K562 (cell line): ENCODE data around the gene ZNF790. TPM values are rescaled to one million over a fixed set of nuclear protein-coding genes. Genes with fewer than 3 reads are reported as not detected.

ENCODE experiments used
- ATAC-seq: fragments of 200-7000 bp; cut with Tn5 transposase; 3 replicates; pipeline ENCODE4 v1.9.1; 2020; ENCODE audit warnings: moderate library complexity
- BruUV-seq: library from RNA; stranded (reverse); fragments of 400-500 nt; replicated peaks from 2 replicates; lab custom pipeline; 2021; lab: Mats Ljungman, UMichigan
- CTCF ChIA-PET: fragments of 300-600 bp; formaldehyde crosslinking; extraction: SDS; loops from one replicate; lab custom pipeline; 2021; ENCODE audit warnings: low intra/inter-chr PET ratio; lab: Yijun Ruan, JAX
- POLR2A ChIA-PET: fragments of 300-600, 350-650 bp; sonication (Branson Sonifier 250); formaldehyde crosslinking; extraction: SDS; loops from one replicate; lab custom pipeline; 2021; ENCODE audit warnings: antibody characterized with exemption, inconsistent platforms; lab: Yijun Ruan, JAX
- DNase-seq, 4 experiments: peaks; one replicate each; pipeline versions ENCODE4 v3.0.0 to v3.0.0-alpha.2; 2011 to 2018; ENCODE audit warnings: low spot score in 3 of 4, mixed read lengths in 3 of 4; ENCODE audit errors: extremely low read depth in 1 of 4
- FAIRE-seq: peaks from 2 replicates; lab custom pipeline; 2011; peaks lifted over from hg19 to GRCh38; lab: Jason Lieb, UNC
- H2AFZ ChIP-seq: 2 replicates; pipeline ENCODE4 v1.6.0; 2011; ENCODE audit warnings: low read depth, low read length, control low read depth, inconsistent platforms
- H3K27ac ChIP-seq: fragments of 200-600 bp; 3 replicates; pipeline ENCODE4 v1.8.0; 2011; ENCODE audit warnings: low read depth, mild to moderate bottlenecking, control low read depth, inconsistent platforms, low read length, moderate library complexity, mixed read lengths; ENCODE audit errors: extremely low read depth
- H3K27me3 ChIP-seq, 2 experiments: fragments of 300-600 bp in 1 of 2; 2 replicates in 1 of 2; 3 replicates in 1 of 2; pipeline versions ENCODE4 v1.6.0 to v1.8.0; 2011; ENCODE audit warnings: inconsistent platforms in 2 of 2, low read length in 2 of 2, mild to moderate bottlenecking in 1 of 2, mixed read lengths in 1 of 2, moderate library complexity in 1 of 2; ENCODE audit not compliant: control insufficient read depth in 2 of 2, insufficient read depth in 2 of 2
- H3K36me3 ChIP-seq: fragments of 300-600 bp; 3 replicates; pipeline ENCODE4 v1.8.0; 2011; ENCODE audit warnings: mild to moderate bottlenecking, low read length, inconsistent platforms; ENCODE audit not compliant: control insufficient read depth, insufficient read depth
- H3K4me1 ChIP-seq, 2 experiments: fragments of 200-600 bp in 1 of 2; replicated peaks in 1 of 2; 2 replicates in 1 of 2; 3 replicates in 1 of 2; pipeline versions ENCODE4 v1.5.1 to v1.8.0; 2011; ENCODE audit warnings: inconsistent platforms in 2 of 2, low read length in 2 of 2, mild to moderate bottlenecking in 1 of 2, mixed read lengths in 1 of 2, moderate library complexity in 1 of 2; ENCODE audit not compliant: control insufficient read depth in 2 of 2, insufficient read depth in 2 of 2
- H3K4me2 ChIP-seq: 2 replicates; pipeline ENCODE4 v1.6.1; 2011; ENCODE audit warnings: low read length, control low read depth, inconsistent platforms, mixed read lengths; ENCODE audit not compliant: insufficient read depth
- H3K4me3 ChIP-seq: fragments of 200-600 bp; sonication (generic), shearing (Covaris generic); 2 replicates; pipeline ENCODE4 v1.5.1; 2016; ENCODE audit warnings: control low read depth, inconsistent platforms
- H3K79me2 ChIP-seq: fragments of 200-600 bp; 3 replicates; pipeline ENCODE4 v1.8.0; 2011; ENCODE audit warnings: low read length, inconsistent platforms; ENCODE audit not compliant: control insufficient read depth, insufficient read depth
- H3K9ac ChIP-seq, 2 experiments: 2 replicates each; pipeline versions ENCODE4 v1.6.0 to v1.6.1; 2011; ENCODE audit warnings: low read depth in 2 of 2, low read length in 2 of 2, control low read depth in 1 of 2, inconsistent platforms in 1 of 2, mild to moderate bottlenecking in 1 of 2, mixed read lengths in 1 of 2; ENCODE audit not compliant: insufficient read depth in 1 of 2
- H3K9me1 ChIP-seq: one replicate; pipeline ENCODE4 v1.6.0; 2011; ENCODE audit warnings: inconsistent platforms, mild to moderate bottlenecking, low read length, moderate library complexity; ENCODE audit not compliant: control insufficient read depth, insufficient read depth
- H3K9me3 ChIP-seq: replicated peaks from 2 replicates; pipeline ENCODE4 v1.5.1; 2011; ENCODE audit warnings: low read depth, low read length, inconsistent platforms; ENCODE audit not compliant: control insufficient read depth, insufficient read depth
- H4K20me1 ChIP-seq: replicated peaks from 2 replicates; pipeline ENCODE4 v1.6.1; 2011; ENCODE audit warnings: low read length, inconsistent platforms, mixed read lengths; ENCODE audit not compliant: control insufficient read depth, insufficient read depth
- ARID4B ChIP-seq: sonication (generic); formaldehyde crosslinking; IDR thresholded peaks from 2 replicates; pipeline ENCODE4 v1.8.0; 2022; ENCODE audit warnings: mild to moderate bottlenecking, missing genetic modification reagents
- CREB1 ChIP-seq, 2 experiments: sonication (generic) in 1 of 2; formaldehyde crosslinking in 1 of 2; IDR thresholded peaks; 2 replicates each; pipeline versions ENCODE4 v1.6.1 to v1.8.0; 2012 to 2022; ENCODE audit warnings: inconsistent platforms in 1 of 2, mild to moderate bottlenecking in 1 of 2, missing genetic modification reagents in 1 of 2, moderate library complexity in 1 of 2
- CTBP1 ChIP-seq: fragments of 450-650 bp; IDR thresholded peaks from 2 replicates; pipeline ENCODE4 v1.6.1; 2016; ENCODE audit warnings: borderline replicate concordance
- NFIC ChIP-seq: fragments of 450-650 bp; IDR thresholded peaks from 2 replicates; pipeline ENCODE4 v1.6.1; 2017; ENCODE audit warnings: mild to moderate bottlenecking, inconsistent platforms
- PURB ChIP-seq: sonication (generic); formaldehyde crosslinking; IDR thresholded peaks from 2 replicates; pipeline ENCODE4 v1.9.0; 2021; ENCODE audit warnings: low read depth, mild to moderate bottlenecking, missing genetic modification reagents
- SIRT6 ChIP-seq: IDR thresholded peaks from one replicate; pipeline ENCODE4 v1.6.1; 2012; ENCODE audit warnings: low read depth, mild to moderate bottlenecking, control low read depth, inconsistent platforms, low read length, moderate library complexity
- SP2 ChIP-seq: IDR thresholded peaks from 2 replicates; pipeline ENCODE4 v1.6.1; 2011; ENCODE audit warnings: mild to moderate bottlenecking, low read depth, low read length, moderate library complexity; ENCODE audit not compliant: poor library complexity, severe bottlenecking; ENCODE audit errors: extremely low read depth
- TFAP4 ChIP-seq: sonication (generic); formaldehyde crosslinking; IDR thresholded peaks from 2 replicates; pipeline ENCODE4 v1.8.0; 2022; ENCODE audit warnings: missing genetic modification reagents, mild to moderate bottlenecking, moderate library complexity, borderline replicate concordance
- ZNF146 ChIP-seq: IDR thresholded peaks from one replicate; pipeline ENCODE4 v1.6.1; 2018; ENCODE audit warnings: missing compliant biosample characterization; ENCODE audit not compliant: unreplicated experiment
- ZNF239 ChIP-seq: fragments of 250-450 bp; sonication (Bioruptor Pico); IDR thresholded peaks from 2 replicates; pipeline ENCODE4 v1.4.0; 2020; ENCODE audit warnings: mild to moderate bottlenecking
- ZNF3 ChIP-seq: fragments of 250-450 bp; sonication (Bioruptor Pico); IDR thresholded peaks from 2 replicates; pipeline ENCODE4 v1.5.0; 2021; ENCODE audit warnings: mild to moderate bottlenecking, moderate library complexity
- in situ Hi-C: fragments of 300-500 bp; cut with MboI; formaldehyde crosslinking; loops from 4 replicates; pipeline ENCODE4 v1.15.0; 2018; ENCODE audit warnings: inconsistent platforms, mixed read lengths
- intact Hi-C: fragments of 100-400 bp; cut with micrococcal nuclease; formaldehyde crosslinking; loops from 2 replicates; pipeline ENCODE4 v1.14.2; 2022
- polyA plus RNA-seq, 8 experiments: library from polyadenylated mRNA; depleted of rRNA in 4 of 8; stranded (reverse) in 5 of 8; unstranded in 3 of 8; fragments of >200 nt; fragmentation: Nextera tagmentation in 2 of 8; fragmentation: Illumina TruSeq in 1 of 8; extraction: Ambion mirVana in 2 of 8; extraction: Trizol in 1 of 8; gene quantifications; 2 replicates each; pipeline versions ENCODE4 v1.2.1 to v1.2.3, GENCODE V29; 2011 to 2014; ENCODE audit warnings: inconsistent platforms in 1 of 8, missing spikeins in 1 of 8
- total RNA-seq, 7 experiments: library from RNA; depleted of rRNA in 6 of 7; stranded (reverse); fragments of >200 nt in 6 of 7; fragmentation: Illumina TruSeq in 2 of 7; extraction: Trizol in 2 of 7; gene quantifications; 2 replicates each; pipeline versions ENCODE4 v1.2.1 to v1.2.3, GENCODE V29; 2011 to 2021; ENCODE audit warnings: low replicate concordance in 1 of 7
- TF ChIP-seq, protein P1 (sequence below): fragments of 200-800 bp; sonication (Bioruptor generic); IDR thresholded peaks from 2 replicates; pipeline ENCODE4 v1.6.1; 2017; ENCODE audit warnings: missing genetic modification characterization, missing compliant biosample characterization

Gene ZNF790
- total and polyA plus RNA-seq, 9 of the 15 experiments (the other 6 are each of a cell fraction or from before 2014, with no cell fraction given): 0.33 to 1.7 (median 0.53) TPM

- TF ChIP-seq ZNF239 (no peak), TFAP4 (CRISPR knock-in tag) (no peak), SIRT6 (no peak), ZNF3 (CRISPR knock-in tag) (no peak), PURB (no peak), SP2 (no peak)
- TF ChIP-seq, protein P1, sequence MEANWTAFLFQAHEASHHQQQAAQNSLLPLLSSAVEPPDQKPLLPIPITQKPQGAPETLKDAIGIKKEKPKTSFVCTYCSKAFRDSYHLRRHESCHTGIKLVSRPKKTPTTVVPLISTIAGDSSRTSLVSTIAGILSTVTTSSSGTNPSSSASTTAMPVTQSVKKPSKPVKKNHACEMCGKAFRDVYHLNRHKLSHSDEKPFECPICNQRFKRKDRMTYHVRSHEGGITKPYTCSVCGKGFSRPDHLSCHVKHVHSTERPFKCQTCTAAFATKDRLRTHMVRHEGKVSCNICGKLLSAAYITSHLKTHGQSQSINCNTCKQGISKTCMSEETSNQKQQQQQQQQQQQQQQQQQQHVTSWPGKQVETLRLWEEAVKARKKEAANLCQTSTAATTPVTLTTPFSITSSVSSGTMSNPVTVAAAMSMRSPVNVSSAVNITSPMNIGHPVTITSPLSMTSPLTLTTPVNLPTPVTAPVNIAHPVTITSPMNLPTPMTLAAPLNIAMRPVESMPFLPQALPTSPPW (CRISPR knock-in tag): no peak
Measured at GRCh38 chr19:36819130-36819630, 19.0 kb downstream of the ZNF790 start (continued).

- BruUV-seq: no TSS peak
- DNase-seq (no peak), ATAC-seq (no peak), FAIRE-seq (no peak)
- ChIA-PET CTCF (no interaction called here), POLR2A (no interaction called here)
- H3K36me3 ChIP-seq: no peaks in the 10 kb centered on the region
- H3K9ac ChIP-seq: no peak overlapping the region
- in situ Hi-C loops: no loop called here
- no peak overlapping the region for H3K4me2 ChIP-seq
- H3K4me1 ChIP-seq: no peaks in the 10 kb centered on the region
- H2AFZ ChIP-seq: no peak overlapping the region
- H3K9me1 ChIP-seq: no peaks in the 10 kb centered on the region
- no peaks in the 10 kb centered on the region for H3K79me2 ChIP-seq
- no peaks in the 10 kb centered on the region for H4K20me1 ChIP-seq
- no peaks in the 10 kb centered on the region for H3K27me3 ChIP-seq
- no peaks in the 10 kb centered on the region for H3K9me3 ChIP-seq
- H3K4me3 ChIP-seq: no peak overlapping the region
- H3K27ac ChIP-seq: no peak overlapping the region
- intact Hi-C loops: no loop called here
- no peak for TF ChIP-seq ARID4B (CRISPR knock-in tag)
- TF ChIP-seq ZNF146: no peak
- TF ChIP-seq CREB1 (IDR thresholded peaks at IDR 0.05): no peak
- TF ChIP-seq CREB1 (CRISPR knock-in tag; IDR thresholded peaks at IDR 0.05): no peak
- TF ChIP-seq NFIC: no peak
- TF ChIP-seq CTBP1: no peak
Measured at GRCh38 chr19:36807029-36807428, 31.2 kb downstream of the ZNF790 start.
